Measurements from ENCODE around the gene RAET1L.

The RAET1L gene

GRCh38 chr6:149985481-149985937, 39.8 kb downstream of the RAET1L start:
- TF ChIP-seq GATA2 (IDR thresholded peaks at IDR 0.05; ENCODE audit: low read depth, low read length) (no peak), GATA3 (IDR thresholded peaks at IDR 0.05; ENCODE audit: low read depth, low read length) (no peak)

- no peak for TF ChIP-seq GATA3 (IDR thresholded peaks at IDR 0.05; ENCODE audit: low read depth, low read length)
- TF ChIP-seq GATA2 (IDR thresholded peaks at IDR 0.05; ENCODE audit: low read depth, low read length) = no peak
Measured at GRCh38 chr6:149984773-149985172, 40.6 kb downstream of the RAET1L start.

- TF ChIP-seq GATA2 (IDR thresholded peaks at IDR 0.05; ENCODE audit: low read depth, low read length) (no peak), GATA3 (IDR thresholded peaks at IDR 0.05; ENCODE audit: low read depth, low read length) (no peak)
Measured at GRCh38 chr6:149983145-149983544, 42.2 kb downstream of the RAET1L start.

GRCh38 chr6:149979293-149979692, 46.0 kb downstream of the RAET1L start:
- TF ChIP-seq GATA3 (IDR thresholded peaks at IDR 0.05; ENCODE audit: low read depth, low read length) = no peak
- TF ChIP-seq GATA2 (IDR thresholded peaks at IDR 0.05; ENCODE audit: low read depth, low read length) = no peak

- TF ChIP-seq GATA3 (IDR thresholded peaks at IDR 0.05; ENCODE audit: low read depth, low read length) = no peak
Measured at GRCh38 chr6:149978610-149979009, 46.7 kb downstream of the RAET1L start.

GRCh38 chr6:149977221-149977620, 48.1 kb downstream of the RAET1L start:
- TF ChIP-seq GATA2 (IDR thresholded peaks at IDR 0.05; ENCODE audit: low read depth, low read length) (no peak), GATA3 (IDR thresholded peaks at IDR 0.05; ENCODE audit: low read depth, low read length) (no peak)

- TF ChIP-seq GATA3 (IDR thresholded peaks at IDR 0.05; ENCODE audit: low read depth, low read length) = no peak
- TF ChIP-seq GATA2 (IDR thresholded peaks at IDR 0.05; ENCODE audit: low read depth, low read length) = no peak
Measured at GRCh38 chr6:149975400-149975799, 49.9 kb downstream of the RAET1L start.

GRCh38 chr6:149974825-149975224, 50.5 kb downstream of the RAET1L start:
- no peak for TF ChIP-seq GATA3 (IDR thresholded peaks at IDR 0.05; ENCODE audit: low read depth, low read length)
- no peak for TF ChIP-seq GATA2 (IDR thresholded peaks at IDR 0.05; ENCODE audit: low read depth, low read length)

GRCh38 chr6:149969635-149970034, 55.7 kb downstream of the RAET1L start:
- TF ChIP-seq GATA2 (IDR thresholded peaks at IDR 0.05; ENCODE audit: low read depth, low read length) = no peak
- no peak for TF ChIP-seq GATA3 (IDR thresholded peaks at IDR 0.05; ENCODE audit: low read depth, low read length)
